ENCODE results near the gene CAPN2.

GRCh38 chr1:223730479-223731132 lies 18.3 kb downstream of the CAPN2 start:
- no peak for TF ChIP-seq CTCF (IDR thresholded peaks at IDR 0.05)
- TF ChIP-seq EP300 (IDR thresholded peaks at IDR 0.05): no peak
- no peak for TF ChIP-seq POLR2A (IDR thresholded peaks at IDR 0.05)

Data from suprapubic skin (tissue), 3 donors.